Right cardiac atrium (tissue), 5 donors: ENCODE results near the gene KBTBD12. TPM values are rescaled to one million over a fixed set of nuclear protein-coding genes. Genes with fewer than 3 reads are reported as not detected.
"Not testable (repeated sequence)": the region's sequence is repeated elsewhere in the genome, so short reads cannot be mapped to it uniquely, and the experiment has no call there.

Source experiments
- ATAC-seq, 2 donors: fragments of 200-7000 bp; cut with Tn5 transposase; one replicate each; pipeline versions ENCODE4 v1.8.0 to v1.9.1; 2020; ENCODE audit warnings: moderate library complexity in 2 of 2, mild to moderate bottlenecking in 1 of 2
- DNase-seq, 3 donors: peaks; one replicate each; pipeline ENCODE4 v3.0.0-alpha.2; 2020
- H3K27ac ChIP-seq: one replicate; pipeline ENCODE4 v1.5.1; 2013; ENCODE audit warnings: mild to moderate bottlenecking, low read length, control low read depth, moderate library complexity
- H3K27me3 ChIP-seq: one replicate; pipeline ENCODE4 v1.6.1; 2013; ENCODE audit not compliant: control insufficient read depth, insufficient read depth
- H3K4me1 ChIP-seq: one replicate; pipeline ENCODE4 v1.6.1; 2013; ENCODE audit warnings: low read length; ENCODE audit not compliant: control insufficient read depth, insufficient read depth
- H3K4me3 ChIP-seq: one replicate; pipeline ENCODE4 v1.5.1; 2013; ENCODE audit warnings: low read length, control low read depth
- H3K9me3 ChIP-seq: one replicate; pipeline ENCODE4 v1.6.1; 2013; ENCODE audit warnings: low read length; ENCODE audit not compliant: control insufficient read depth
- WGBS: extraction: QIAGEN DNeasy Blood & Tissue Kit; methylation state at CpG from one replicate; pipeline ENCODE4 v1.1.7; 2013; 5-methylcytosine and 5-hydroxymethylcytosine counted together
- intact Hi-C, 4 donors: fragments of 100-400 bp; cut with DNase I; formaldehyde crosslinking; loops; one replicate each; pipeline versions ENCODE4 v1.11.0 to v1.14.0; 2022 to 2023
- polyA plus RNA-seq: library from polyadenylated mRNA; stranded (reverse); fragments of 200-250 nt; gene quantifications from one replicate; pipeline ENCODE4 v1.2.3, GENCODE V29; 2013
- total RNA-seq, 4 donors: library from RNA; stranded (reverse); fragmentation: NEBNext Ultra II Directional; extraction: Animal tissue kit (Norgen Biotek cat#: 25700); gene quantifications; one replicate each; pipeline ENCODE4 v1.2.1, GENCODE V29; 2021
- donor health status: healthy with polysubstance abuse.
- donor health status: DM: no; HTN: yes; CAD: no.
- donor health status: DM: no; HTN: no; CAD: no.
- donor health status: DM: no; HTN: yes; CAD: no; lungs with severe emphysema.
- donor health status: DM: yes; HTN: yes; CAD: no.

Gene KBTBD12
- total and polyA plus RNA-seq, 5 donors = 3.8 to 8.1 (median 5.7) TPM

GRCh38 chr3:127888156-127888555, 26.9 kb upstream of the KBTBD12 start:
- ATAC-seq = peak; percentile 25 to 74
- intact Hi-C loops = no loop called here
- H3K4me3 ChIP-seq = no peak overlapping the region
- H3K27ac ChIP-seq = no peak overlapping the region
- H3K27me3 ChIP-seq = no peaks in the 10 kb centered on the region
- WGBS = 81% methylated on average over 4 of the region's 4 CpGs
- H3K9me3 ChIP-seq = no peaks in the 10 kb centered on the region
- H3K4me1 ChIP-seq = no peaks in the 10 kb centered on the region
- peak in 1 of 3 donors; percentile 29 for DNase-seq

- DNase-seq (peak; percentile 60 to 68 (median 67)), ATAC-seq (peak; percentile 62 to 80)
- Histone ChIP-seq H3K4me3 (no peak overlapping the region), H3K27ac (no peak overlapping the region), H3K9me3 (no peaks in the 10 kb centered on the region), H3K4me1 (no peaks in the 10 kb centered on the region), H3K27me3 (no peaks in the 10 kb centered on the region)
- intact Hi-C loops = no loop called here
- 64% methylated on average over 8 of the region's 8 CpGs for WGBS
These were observed 26.4 kb upstream of the KBTBD12 start for GRCh38 chr3:127888564-127889107.

DNA sequence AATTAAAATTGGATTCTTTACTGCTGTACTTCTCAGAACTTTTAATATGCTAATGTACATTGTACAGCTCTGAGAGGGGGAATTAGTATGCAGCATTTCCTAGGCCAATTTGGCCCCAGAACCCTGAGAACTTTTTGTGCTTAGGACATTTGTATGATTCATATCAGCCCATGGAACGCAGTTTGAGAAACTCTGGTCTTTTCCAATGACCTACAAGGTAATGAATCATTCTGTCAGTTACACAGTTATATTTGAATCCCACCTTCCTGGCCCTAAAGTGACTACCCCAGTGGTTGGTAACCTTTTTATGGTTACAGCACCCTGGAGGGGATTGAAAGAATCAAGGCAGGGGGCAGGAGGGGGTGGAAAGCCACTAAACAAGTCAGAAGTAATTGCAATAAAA, 25.6 kb upstream of the KBTBD12 start:
- no peaks in the 10 kb centered on the region for H3K4me1 ChIP-seq
- no peak overlapping the region for H3K4me3 ChIP-seq
- no peaks in the 10 kb centered on the region for H3K27me3 ChIP-seq
- 58% methylated on average over 1 of the region's 1 CpG for WGBS
- intact Hi-C loops = no loop called here
- H3K27ac ChIP-seq = no peak overlapping the region
- no peaks in the 10 kb centered on the region for H3K9me3 ChIP-seq
- DNase-seq (no peak), ATAC-seq (peak; percentile 54 to 73)

DNA sequence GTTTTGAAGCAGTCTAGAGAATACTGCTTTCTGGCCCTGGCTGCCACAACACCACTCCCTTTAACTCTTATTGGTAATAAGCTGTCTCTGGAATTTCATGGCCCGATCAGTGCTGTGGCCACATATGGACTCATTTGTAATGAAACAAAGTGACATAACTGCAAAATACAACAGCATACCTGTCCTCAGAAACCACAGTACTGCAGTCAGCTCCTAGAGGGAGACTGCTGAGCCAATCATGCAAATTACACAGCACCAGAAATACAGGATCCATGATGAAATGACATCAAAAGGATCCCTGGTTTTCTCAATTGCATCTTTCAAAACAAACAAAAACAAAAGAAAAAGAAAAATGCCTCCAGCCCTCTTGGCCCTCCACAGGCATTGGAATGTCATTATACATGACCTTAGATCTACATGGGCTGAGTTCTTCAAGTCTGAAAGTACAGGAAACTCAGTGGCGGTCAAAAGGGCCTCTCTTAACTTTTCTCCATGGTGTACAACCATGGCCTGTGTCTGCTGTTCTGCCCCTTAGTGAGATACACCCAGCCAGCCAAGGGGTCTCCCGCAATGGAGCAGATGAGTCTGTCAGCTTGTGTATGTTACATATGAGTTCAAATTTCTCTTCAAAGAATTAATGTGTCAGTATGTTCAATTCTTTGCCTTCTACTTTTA, 24.9 kb upstream of the KBTBD12 start:
- intact Hi-C loops = no loop called here
- H3K27ac ChIP-seq = peak overlapping the region; percentile 29
- ATAC-seq = no peak
- no peaks in the 10 kb centered on the region for H3K9me3 ChIP-seq
- no peaks in the 10 kb centered on the region for H3K27me3 ChIP-seq
- H3K4me1 ChIP-seq = no peaks in the 10 kb centered on the region
- 98% methylated on average over 3 of the region's 3 CpGs for WGBS
- DNase-seq = no peak
- no peak overlapping the region for H3K4me3 ChIP-seq

DNA sequence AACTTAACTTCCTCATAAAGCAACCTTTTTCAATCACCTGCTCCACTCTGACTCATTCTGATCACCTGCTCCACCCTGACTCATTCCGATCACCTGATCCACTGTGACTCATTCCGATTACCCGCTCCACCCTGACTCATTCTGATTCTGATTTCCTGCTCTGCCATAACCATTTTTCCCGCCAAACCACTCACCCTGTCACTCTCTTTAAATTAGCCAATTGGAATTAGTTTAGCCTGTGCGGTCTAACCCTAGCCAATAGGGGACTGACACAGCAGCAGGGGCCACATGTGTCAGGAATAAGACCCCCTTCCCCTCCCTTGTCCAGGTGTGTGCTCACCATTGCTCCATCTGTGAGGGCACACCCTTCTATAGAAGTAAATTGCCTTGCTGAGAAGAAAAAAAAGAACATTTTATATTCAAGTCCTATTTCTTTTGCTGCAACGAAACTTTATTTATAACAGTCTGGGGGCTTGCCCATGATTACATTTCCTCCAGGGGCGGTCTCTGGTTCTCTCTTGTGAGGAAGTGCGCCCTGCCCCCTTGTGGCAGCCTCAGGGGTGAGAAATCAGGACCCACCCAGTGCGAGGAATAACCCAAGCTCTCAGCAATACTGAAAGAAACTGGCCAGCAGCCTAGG, 24.3 kb upstream of the KBTBD12 start:
- WGBS = 93% methylated on average over 9 of the region's 9 CpGs
- H3K27ac ChIP-seq, H3K27me3 ChIP-seq, H3K4me3 ChIP-seq, H3K4me1 ChIP-seq, ATAC-seq, intact Hi-C loops, H3K9me3 ChIP-seq: not testable (repeated sequence)
- peak in 1 of 3 donors; percentile 47 for DNase-seq

GRCh38 chr3:127894481-127894880, 20.6 kb upstream of the KBTBD12 start:
- intact Hi-C loops = no loop called here
- WGBS = 84% methylated on average over 3 of the region's 3 CpGs
- no peaks in the 10 kb centered on the region for H3K4me1 ChIP-seq

GRCh38 chr3:127899200-127899599, 15.8 kb upstream of the KBTBD12 start:
- no peak overlapping the region for H3K4me3 ChIP-seq
- WGBS = 86% methylated on average over 6 of the region's 6 CpGs
- intact Hi-C loops = no loop called here
- no peak for ATAC-seq
- no peak overlapping the region for H3K27ac ChIP-seq
- DNase-seq = no peak
- H3K4me1 ChIP-seq = no peaks in the 10 kb centered on the region
- no peaks in the 10 kb centered on the region for H3K27me3 ChIP-seq
- H3K9me3 ChIP-seq = no peaks in the 10 kb centered on the region

More at GRCh38 chr3:127894481-127894880, 20.6 kb upstream of the KBTBD12 start:
- no peaks in the 10 kb centered on the region for H3K27me3 ChIP-seq
- no peak overlapping the region for H3K4me3 ChIP-seq
- no peaks in the 10 kb centered on the region for H3K9me3 ChIP-seq
- no peak for DNase-seq
- no peak for ATAC-seq
- no peak overlapping the region for H3K27ac ChIP-seq

DNA sequence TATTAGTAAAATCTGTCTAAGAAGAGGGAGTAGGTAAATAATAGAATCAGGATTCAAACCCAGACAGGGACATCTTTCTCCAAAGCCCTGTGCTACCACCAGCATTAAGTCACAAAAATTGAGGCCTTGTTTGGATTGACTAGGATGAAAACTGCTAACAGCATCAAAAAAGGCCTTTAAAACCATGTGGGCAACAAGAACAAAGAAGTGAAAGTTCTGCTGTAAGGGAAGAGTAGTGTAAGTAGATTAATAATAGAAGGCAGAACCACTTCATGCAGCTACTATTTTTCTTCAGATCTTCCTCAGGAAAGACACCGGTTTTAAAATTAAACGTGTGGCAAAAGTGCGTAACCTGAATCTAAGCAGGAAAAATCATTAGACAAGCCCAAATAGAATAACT, 15.3 kb upstream of the KBTBD12 start:
- DNase-seq (no peak), ATAC-seq (no peak)
- no peak overlapping the region for H3K27ac ChIP-seq
- 79% methylated on average over 3 of the region's 3 CpGs for whole genome bisulfite sequencing
- no peaks in the 10 kb centered on the region for H3K9me3 ChIP-seq
- no peaks in the 10 kb centered on the region for H3K27me3 ChIP-seq
- intact Hi-C loops = no loop called here
- no peak overlapping the region for H3K4me3 ChIP-seq
- no peaks in the 10 kb centered on the region for H3K4me1 ChIP-seq

DNA sequence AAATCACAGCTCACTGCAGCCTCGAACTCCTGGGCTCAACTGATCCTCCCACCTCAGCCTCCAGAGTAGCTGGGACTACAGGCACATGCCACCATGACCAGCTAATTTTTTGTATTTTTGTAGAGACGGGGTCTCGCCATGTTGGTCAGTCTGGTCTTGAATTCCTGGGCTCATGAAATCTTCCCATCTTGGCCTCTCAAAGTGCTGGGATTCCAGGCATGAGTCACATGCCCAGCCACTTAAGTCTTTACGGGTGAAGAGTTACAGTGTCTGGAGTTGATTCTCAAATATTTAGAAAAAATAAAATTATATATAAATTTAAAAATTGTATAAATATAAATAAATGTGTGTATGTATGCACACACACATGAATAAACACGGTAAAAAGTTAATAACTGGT, 14.5 kb upstream of the KBTBD12 start:
- 91% methylated on average over 5 of the region's 5 CpGs for WGBS
- Histone ChIP-seq H3K27me3 (no peaks in the 10 kb centered on the region), H3K9me3 (no peaks in the 10 kb centered on the region), H3K4me1 (no peaks in the 10 kb centered on the region), H3K27ac (no peak overlapping the region), H3K4me3 (no peak overlapping the region)
- DNase-seq = no peak
- ATAC-seq = no peak
- intact Hi-C loops = no loop called here

DNA sequence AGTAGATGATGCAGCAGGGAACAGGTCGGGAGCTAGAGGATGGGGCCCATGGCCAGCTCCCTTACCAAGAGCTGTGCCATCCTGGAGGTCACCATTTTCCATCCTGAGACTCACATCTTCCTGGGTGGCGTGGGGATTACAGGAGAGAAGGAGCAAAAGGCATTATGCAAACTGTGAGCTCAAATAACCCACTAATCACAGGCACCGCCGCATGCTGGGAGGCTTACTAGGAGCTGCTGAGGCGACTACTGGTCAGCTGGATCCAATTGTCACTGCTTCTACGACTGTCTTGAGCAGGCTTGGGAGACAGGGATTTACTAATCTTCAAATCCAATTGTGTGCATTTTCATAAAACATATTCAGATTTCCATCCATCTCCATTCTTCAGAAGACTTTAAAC, 12.5 kb upstream of the KBTBD12 start:
- Histone ChIP-seq H3K27me3 (no peaks in the 10 kb centered on the region), H3K27ac (no peak overlapping the region), H3K4me1 (no peaks in the 10 kb centered on the region), H3K9me3 (no peaks in the 10 kb centered on the region), H3K4me3 (no peak overlapping the region)
- no peak for ATAC-seq
- intact Hi-C loops = no loop called here
- no peak for DNase-seq
- WGBS = 91% methylated on average over 6 of the region's 6 CpGs

- DNase-seq (no peak), ATAC-seq (no peak)
- Histone ChIP-seq H3K4me1 (no peaks in the 10 kb centered on the region), H3K9me3 (no peaks in the 10 kb centered on the region), H3K4me3 (no peak overlapping the region), H3K27me3 (no peaks in the 10 kb centered on the region), H3K27ac (no peak overlapping the region)
- WGBS = 78% methylated on average over 6 of the region's 6 CpGs
- intact Hi-C loops = no loop called here
These were observed 11.2 kb upstream of the KBTBD12 start for GRCh38 chr3:127903611-127904375.
